GM21576 (cell line): ENCODE data around the gene TLR7.
A peak's percentile ranks its signal among the peaks of the same experiment; 100 is the strongest.

Experiments used
- ATAC-seq: cut with Tn5 transposase; IDR thresholded peaks from one replicate; pipeline ENCODE4 v1.9.1; 2021; ENCODE audit warnings: mild to moderate bottlenecking, moderate library complexity; ENCODE audit not compliant: unreplicated experiment

Gene TLR7

DNA sequence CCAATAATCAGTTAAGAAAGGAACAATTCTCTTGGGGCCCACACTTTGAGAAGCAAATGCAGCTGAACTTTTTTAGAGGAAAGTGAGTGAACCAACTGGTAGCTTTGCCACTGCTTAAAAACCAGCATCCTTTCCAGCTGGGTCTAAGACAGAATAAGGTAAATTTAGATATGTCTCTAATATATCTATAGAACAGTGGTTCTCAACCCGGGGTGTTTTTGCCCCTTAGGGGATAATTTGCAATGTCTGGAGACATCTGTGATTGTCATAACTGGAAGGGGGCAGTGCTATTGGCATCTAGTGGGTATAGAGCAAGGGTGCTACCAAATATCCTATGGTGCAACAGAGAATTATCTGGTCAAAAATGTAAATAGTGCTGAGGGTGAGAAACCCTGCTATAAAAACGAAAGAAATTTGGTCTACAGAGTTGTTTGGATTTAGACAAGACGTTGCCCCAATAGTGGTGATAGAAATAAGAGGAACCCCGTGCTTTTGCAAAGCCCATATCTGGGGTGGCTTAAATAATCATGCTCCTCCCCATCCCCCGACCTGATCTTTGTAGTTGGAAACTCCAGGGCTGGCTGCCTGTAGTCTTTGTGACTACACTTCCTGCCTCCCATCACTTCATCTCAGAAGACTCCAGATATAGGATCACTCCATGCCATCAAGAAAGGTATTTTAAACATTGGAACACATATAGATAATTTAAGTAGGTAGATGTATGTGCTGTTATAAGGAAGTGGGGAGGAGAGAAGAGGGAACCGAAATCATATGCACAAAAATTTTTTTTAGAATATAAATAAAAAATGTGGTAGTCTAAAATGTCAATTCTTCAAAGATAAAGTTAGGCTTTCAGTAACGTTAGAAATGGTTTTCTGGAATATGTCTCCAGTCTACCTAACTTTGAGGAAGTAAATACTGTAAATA lies at the start of gene TLR7:
Gene TLR7 (plus strand): TSS at position 622 of the 927 bp plus-strand sequence. CDS start 507 bp downstream, outside the sequence.
- no peak for ATAC-seq

DNA sequence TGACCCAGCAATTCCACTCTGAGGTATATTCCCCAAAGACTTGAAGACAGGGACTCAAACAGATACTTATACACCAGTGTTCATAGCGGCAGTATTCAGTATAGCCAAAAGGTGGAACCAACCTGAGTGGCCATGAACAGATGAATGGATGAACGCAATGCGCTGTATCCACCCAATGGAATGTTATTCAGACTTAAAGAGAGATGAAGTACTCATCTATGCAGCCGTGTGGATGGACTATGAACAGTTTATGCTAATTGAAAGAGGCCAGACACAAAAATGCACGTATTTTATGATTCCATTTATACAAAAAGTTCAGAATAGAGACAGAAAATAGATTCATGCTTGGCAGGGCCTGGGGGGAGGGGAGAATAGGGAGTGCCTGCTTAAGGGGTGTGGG lies 49.3 kb upstream of the TLR7 start:
- ATAC-seq: no peak

DNA sequence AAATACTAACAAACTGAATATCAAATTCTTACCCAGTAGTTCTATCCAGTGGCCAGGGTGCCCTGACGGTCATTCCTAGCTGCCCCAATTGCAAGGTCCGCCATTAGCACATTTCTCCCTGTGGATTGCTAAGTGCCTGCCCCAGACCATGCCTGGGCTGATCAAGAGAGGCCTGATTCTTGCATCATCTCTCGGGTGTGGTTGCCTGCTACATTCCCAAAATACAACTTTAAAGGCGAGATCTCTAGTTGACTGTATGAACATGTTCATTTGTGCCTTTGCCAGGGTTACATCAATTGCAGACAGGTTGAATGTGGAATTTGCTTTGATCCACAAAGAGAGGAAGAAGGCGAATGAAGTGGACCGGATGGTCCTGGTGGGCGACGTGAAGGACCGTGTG lies 47.6 kb upstream of the TLR7 start:
- no peak for ATAC-seq

DNA sequence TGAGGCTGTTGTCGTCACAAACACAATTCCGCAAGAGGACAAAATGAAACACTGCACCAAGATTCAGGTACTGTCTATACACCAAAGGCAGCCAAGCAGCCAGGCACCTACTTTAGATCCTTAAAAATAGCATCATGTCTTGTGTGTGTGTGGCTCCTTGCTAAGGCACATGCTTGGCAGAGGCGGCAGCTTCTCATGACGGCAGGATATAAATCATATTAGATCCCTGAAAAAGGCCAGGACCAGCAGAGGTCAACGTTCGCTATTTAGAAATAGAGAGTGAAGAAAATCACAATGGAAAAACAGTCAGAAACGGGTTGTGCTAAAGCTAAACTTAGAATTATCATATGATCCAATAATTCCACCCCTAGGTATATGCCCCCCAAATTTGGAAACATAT lies 46.1 kb upstream of the TLR7 start:
- no peak for ATAC-seq

DNA sequence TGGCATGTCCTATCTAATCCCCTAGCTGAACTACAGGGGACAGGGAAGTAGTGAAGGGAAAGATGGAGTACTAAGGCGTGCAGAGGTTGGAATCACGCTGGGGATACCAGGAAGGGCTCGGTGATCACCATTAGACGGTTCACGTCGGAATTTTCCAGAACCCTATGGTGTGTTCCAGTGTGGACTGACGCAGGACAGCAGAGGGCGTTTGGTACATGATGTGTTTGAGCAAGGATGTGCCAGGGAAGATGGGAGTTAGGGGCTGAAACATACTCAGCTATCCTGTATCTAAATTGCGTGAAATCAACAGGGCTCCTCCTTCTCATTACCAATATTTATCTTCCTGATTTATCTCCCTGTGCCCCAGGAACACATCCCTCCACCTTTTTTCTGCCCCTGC lies 41.9 kb upstream of the TLR7 start:
- no peak for ATAC-seq

DNA sequence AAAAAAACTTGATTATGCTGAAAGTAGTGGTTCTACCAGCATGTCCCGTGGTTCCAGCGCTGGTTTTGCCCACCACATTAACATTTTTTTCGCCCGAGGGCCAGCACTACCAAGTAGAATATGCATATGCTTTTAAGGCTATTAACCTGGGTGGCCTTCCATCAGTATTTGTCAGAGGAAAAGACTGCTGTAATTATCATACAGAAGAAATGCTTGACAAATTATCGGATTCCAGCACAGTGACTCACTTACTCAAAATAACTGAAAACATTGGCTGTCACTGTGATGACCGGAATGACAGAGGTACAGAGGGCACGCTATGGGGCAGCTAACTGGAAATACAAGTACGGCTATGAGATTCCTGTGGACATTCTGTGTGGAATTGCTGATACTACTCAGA lies 41.1 kb upstream of the TLR7 start:
- ATAC-seq: no peak

DNA sequence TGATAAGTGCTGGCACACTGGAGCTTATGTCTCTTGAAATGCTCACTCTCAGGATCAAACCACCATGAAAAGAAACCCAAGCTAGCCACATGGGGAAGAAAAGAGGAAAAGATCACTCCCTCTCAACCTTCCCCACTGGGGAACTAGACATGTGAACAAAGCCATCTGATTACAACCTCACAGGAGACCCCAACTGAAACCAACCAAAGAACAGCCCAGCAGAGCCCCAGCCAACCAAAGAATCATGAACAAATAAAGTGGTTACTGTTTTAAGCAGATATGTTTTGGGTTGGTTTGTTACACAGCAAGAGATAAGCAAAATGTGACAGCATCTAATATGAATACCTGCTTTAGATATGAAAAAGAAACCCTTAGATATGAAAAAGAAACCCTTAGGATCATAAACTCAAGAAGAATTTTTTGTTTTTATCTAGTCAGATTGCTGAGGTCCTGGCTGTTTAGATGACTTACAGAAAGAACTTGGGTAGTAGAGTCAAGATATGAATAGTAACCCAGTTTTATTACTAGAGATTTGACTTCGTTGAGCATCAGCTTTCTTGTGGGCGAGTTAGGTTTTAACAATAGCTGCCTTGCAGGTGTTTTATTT lies 23.7 kb upstream of the TLR7 start:
- peak; percentile 4 for ATAC-seq

DNA sequence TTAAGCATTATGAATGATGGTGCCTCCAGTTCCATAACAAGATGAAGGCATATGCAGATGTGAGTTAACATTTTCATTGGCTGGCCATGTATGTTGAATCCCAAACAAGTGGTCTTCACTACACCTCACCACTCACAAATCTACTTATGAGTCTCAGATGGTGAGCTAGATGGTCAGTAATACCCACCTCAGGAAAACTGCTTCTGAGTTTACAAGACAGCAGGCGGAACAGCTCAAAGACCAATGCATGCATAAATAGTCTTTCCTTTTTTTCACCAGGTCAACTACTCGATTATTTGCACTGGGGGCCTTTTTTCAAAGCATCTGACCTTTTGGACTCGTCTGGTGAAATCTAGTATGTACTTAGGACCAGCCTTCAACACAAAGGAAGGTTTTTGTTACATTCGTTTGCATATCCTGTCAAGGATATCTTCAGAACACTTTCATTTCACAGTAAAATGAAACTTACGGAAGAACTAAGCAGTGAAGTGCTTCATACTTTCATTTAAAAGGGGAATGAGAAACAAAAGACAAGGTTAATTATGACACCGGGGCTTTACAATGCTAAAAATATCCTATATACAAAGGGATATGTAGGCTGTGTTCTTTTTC lies 23.1 kb upstream of the TLR7 start:
- ATAC-seq: peak; percentile 96

DNA sequence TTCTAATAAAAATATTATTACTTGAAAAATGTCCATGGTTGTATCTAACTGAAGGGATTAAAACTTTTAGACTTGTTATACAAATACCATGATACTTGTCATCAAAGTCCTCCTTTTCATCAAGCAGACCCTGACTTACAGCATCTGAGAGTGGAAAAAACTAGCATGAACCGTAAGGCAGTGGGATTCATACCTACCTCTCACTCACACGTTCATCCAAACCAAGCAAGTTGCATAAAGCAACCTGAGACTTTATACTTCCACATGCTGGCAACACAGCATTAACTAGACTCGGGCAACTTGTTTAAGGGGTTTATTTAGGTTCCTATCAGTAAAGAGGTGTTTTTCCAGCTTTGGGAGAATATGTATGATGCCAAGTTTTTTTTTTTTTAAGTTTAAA lies 22.6 kb upstream of the TLR7 start:
- no peak for ATAC-seq

DNA sequence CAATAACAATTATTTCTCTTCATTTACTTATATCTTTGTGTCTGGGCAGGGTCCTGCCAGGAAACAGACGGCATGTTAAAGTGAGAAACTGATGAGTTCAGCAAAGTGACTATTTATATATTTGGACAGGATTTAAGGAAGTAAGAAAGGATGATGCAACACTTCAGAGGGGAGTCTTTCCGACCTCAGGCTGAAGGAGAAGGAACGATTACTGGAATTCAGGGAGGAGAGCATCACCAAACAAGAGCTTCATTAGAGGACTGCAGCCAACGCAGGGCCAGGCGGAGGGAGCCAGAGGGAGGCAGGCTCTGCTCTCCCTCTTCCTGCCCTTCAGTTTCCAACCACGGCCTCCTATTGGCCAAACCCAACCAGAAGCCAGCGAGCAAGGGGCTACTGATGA lies 1.5 kb upstream of the TLR7 start:
- ATAC-seq: no peak

DNA sequence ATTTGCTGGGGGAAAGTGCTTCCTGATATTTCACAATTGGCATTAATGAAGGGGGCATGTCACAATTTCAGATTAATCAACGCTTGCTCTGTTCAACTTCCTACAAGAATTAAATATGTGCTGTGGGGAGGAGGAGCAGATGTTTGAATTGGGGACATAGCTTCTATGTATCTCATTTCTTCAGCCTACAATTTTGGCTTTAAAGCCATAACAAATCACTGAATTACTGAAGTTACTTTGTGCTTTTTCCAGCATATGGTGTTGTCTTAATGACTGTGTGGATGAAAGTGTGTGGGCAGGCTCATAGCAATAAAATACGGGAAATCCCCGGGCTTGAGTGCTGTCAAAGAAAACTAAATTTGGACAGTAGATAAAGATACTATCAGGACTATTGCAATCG lies 813 bp downstream of the TLR7 start:
- no peak for ATAC-seq

DNA sequence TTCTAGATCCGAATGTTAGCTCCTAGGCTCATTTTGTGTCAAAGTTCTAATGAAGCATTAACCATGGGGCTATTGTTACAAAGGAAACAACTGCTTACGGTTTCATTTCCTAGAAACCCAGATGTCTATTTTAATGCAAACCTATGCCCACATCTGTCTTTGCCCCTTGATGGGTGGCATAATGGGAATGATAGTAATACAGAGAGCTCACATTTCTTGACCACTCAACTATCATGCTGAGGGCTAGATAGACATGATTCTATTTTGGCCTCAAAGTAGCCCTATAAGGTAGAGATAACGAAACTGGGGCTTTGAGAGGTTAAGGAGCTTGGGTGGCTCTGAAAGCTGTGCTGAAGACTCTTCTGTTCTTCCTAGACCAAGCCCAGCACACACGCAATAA lies 1.9 kb downstream of the TLR7 start:
- peak; percentile 55 for ATAC-seq

DNA sequence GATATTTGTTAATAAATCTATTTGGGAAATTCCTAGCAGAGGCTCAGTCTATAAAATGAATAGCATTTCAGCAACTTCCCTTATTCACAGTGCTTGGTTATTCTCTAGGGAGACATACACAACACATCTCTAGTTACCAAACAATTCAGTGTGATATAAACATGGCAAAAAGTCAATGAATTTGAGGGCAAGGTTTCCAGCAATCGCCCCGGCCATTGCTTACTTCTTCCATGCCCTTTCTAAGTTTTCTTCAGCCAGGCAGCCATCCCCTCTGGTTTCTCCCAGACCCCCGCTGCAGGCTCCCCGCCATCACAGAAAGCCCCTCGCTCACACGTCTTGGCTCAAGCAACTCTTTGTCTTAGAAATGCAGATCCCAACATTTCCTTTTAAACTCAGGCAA lies 4.4 kb downstream of the TLR7 start:
- no peak for ATAC-seq

DNA sequence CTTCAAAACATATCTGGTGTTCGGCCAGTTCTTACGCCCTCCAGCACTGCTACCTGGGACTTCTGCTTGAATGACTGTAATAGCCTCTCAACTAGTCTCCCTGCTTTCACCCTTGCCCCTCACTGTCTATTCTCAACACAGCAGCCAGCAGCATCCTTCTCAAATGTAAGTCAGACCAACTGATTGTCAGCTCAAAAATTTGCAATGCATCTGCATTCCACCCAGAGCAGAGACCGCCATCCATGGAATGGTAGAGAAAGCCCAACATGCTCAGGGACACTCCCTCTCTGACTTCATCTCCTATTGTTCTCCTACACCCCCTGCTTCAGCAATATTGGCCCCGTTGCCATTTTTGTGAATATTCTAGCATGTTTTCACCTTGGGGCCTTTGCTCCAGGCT lies 5.9 kb downstream of the TLR7 start:
- ATAC-seq: no peak

DNA sequence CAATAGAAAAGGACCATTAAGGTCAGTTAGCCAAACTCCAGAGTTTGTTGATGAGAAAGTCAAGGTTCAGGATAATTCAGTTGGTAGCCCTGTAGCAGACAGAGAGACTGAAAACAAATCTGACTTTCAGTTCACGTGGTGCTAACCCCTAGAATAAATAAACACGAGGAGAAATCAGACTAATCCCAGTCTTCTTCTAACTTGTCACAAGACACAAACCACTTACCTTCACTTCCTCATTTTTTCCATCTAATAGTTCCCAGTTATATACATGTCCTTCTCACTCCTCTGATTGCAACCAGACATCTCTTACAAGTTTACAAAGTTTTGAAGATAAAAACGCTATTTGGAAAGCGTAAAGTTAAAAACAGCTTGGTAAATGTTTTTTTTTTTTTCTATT lies 7.7 kb downstream of the TLR7 start:
- ATAC-seq: no peak

DNA sequence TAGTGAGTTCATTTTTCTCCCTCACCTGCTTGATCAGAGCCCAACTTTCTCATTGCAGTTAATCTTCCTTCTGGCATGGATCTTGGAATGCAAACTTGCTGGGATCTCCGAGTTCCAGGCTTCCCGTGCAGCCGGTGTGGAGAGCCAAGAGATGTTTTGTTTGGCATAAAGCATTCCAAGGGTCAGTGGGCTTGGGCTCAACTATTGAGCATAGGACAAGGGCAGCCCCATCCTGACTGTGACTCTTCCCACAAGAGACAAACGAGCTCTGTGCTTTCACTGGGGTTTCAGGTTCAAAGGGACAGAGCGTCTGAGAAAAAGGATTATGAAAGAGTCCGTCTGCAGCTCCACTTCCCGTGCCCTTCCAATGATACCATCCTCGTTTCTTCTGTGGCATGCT lies 10.5 kb downstream of the TLR7 start:
- ATAC-seq: no peak

DNA sequence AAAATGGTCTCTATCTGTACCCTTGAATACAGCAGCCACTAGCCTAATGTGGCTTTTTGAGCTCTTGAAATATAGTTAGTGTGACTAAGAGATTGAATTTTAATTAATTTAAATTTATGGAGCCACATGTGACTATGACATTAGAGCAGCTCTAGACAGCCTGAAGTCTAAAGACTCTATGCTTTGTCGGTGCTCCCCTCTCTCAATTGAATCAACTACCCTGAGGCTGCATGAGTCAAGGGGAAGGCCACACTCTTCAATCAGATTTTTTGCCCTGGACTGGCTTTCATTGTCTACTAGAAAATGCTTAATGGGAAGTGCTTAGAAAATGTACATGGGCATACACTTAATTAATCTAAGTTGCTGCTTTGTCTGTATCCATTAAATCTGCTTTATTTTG lies 11.7 kb downstream of the TLR7 start:
- no peak for ATAC-seq

DNA sequence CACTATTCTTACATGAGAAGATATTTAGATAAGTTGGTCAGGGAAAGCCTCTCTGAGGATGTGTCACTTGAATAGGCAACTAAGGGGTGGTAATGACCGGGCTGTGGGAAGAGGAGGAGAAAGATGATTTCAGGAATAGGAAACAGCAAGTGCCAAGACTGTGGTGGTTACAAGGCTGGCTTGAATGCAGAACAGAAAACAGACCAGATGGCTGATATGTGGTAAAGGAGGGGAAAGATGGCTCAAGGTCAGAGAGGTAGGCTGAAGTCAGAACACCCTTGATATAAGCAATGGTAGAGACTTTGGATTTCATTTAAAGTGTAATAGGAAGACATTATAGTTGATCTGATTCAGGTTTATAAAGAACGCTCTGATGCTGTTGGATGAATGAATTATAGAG lies 15.0 kb downstream of the TLR7 start:
- ATAC-seq: no peak

DNA sequence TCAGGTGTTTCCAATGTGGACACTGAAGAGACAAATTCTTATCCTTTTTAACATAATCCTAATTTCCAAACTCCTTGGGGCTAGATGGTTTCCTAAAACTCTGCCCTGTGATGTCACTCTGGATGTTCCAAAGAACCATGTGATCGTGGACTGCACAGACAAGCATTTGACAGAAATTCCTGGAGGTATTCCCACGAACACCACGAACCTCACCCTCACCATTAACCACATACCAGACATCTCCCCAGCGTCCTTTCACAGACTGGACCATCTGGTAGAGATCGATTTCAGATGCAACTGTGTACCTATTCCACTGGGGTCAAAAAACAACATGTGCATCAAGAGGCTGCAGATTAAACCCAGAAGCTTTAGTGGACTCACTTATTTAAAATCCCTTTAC lies 18.6 kb downstream of the TLR7 start:
- no peak for ATAC-seq

DNA sequence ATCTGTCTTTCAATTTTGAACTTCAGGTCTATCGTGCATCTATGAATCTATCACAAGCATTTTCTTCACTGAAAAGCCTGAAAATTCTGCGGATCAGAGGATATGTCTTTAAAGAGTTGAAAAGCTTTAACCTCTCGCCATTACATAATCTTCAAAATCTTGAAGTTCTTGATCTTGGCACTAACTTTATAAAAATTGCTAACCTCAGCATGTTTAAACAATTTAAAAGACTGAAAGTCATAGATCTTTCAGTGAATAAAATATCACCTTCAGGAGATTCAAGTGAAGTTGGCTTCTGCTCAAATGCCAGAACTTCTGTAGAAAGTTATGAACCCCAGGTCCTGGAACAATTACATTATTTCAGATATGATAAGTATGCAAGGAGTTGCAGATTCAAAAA lies 19.7 kb downstream of the TLR7 start:
- ATAC-seq: no peak

DNA sequence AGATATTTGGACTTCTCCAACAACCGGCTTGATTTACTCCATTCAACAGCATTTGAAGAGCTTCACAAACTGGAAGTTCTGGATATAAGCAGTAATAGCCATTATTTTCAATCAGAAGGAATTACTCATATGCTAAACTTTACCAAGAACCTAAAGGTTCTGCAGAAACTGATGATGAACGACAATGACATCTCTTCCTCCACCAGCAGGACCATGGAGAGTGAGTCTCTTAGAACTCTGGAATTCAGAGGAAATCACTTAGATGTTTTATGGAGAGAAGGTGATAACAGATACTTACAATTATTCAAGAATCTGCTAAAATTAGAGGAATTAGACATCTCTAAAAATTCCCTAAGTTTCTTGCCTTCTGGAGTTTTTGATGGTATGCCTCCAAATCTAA lies 20.3 kb downstream of the TLR7 start:
- ATAC-seq: no peak

DNA sequence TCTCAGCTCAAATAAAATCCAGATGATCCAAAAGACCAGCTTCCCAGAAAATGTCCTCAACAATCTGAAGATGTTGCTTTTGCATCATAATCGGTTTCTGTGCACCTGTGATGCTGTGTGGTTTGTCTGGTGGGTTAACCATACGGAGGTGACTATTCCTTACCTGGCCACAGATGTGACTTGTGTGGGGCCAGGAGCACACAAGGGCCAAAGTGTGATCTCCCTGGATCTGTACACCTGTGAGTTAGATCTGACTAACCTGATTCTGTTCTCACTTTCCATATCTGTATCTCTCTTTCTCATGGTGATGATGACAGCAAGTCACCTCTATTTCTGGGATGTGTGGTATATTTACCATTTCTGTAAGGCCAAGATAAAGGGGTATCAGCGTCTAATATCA lies 20.9 kb downstream of the TLR7 start:
- ATAC-seq: no peak
